Testis (tissue), 2 donors: ENCODE results near the gene VEGFA.

ENCODE experiments used
- CTCF ChIP-seq, 3 experiments: fragments of 450-650 bp in 2 of 3; fragments of 200-600 bp in 1 of 3; sonication (generic) in 1 of 3; IDR thresholded peaks; one replicate each; pipeline ENCODE4 v1.5.1; 2016 to 2019; ENCODE audit warnings: antibody characterized with exemption in 3 of 3, mild to moderate bottlenecking in 2 of 3, moderate library complexity in 1 of 3
- POLR2A ChIP-seq: fragments of 450-650 bp; IDR thresholded peaks from one replicate; pipeline ENCODE4 v1.6.1; 2017; ENCODE audit warnings: antibody characterized with exemption, mild to moderate bottlenecking, moderate library complexity

GRCh38 chr6:43796168-43796567, 26.2 kb downstream of the VEGFA start:
- TF ChIP-seq POLR2A: no peak
- TF ChIP-seq CTCF (IDR thresholded peaks at IDR 0.05): no peak
